ENCODE results near the gene MB21D2.
A peak's percentile ranks its signal among the peaks of the same experiment; 100 is the strongest.
"Not testable (repeated sequence)": the region's sequence is repeated elsewhere in the genome, so short reads cannot be mapped to it uniquely, and the experiment has no call there.

The MB21D2 gene

GRCh38 chr3:192855434-192855833, 62.2 kb downstream of the MB21D2 start:
- no peak for DNase-seq

GRCh38 chr3:192851821-192852372, 65.8 kb downstream of the MB21D2 start:
- DNase-seq, result peak; percentile 54

- DNase-seq, result no peak
Observed at GRCh38 chr3:192850451-192850981, 67.1 kb downstream of the MB21D2 start.

DNA sequence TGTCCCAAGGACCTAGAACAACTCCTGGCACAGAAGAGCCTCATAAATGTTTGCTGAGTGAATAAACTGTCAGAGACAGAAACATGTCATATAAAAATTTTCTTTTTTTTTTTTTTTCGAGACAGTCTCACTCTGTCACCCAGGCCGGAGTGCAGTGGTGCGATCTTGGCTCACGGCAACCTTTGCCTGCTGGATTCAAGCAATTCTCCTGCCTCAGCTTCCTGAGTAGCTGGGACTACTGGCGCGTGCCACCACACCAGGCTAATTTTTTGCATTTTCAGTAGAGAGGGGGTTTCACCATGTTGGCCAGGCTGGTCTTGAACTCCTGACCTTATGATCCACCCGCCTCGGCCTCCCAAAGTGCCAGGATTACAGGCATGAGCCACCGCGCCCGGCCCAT, 67.8 kb downstream of the MB21D2 start:
- not testable (repeated sequence) for DNase-seq

DNA sequence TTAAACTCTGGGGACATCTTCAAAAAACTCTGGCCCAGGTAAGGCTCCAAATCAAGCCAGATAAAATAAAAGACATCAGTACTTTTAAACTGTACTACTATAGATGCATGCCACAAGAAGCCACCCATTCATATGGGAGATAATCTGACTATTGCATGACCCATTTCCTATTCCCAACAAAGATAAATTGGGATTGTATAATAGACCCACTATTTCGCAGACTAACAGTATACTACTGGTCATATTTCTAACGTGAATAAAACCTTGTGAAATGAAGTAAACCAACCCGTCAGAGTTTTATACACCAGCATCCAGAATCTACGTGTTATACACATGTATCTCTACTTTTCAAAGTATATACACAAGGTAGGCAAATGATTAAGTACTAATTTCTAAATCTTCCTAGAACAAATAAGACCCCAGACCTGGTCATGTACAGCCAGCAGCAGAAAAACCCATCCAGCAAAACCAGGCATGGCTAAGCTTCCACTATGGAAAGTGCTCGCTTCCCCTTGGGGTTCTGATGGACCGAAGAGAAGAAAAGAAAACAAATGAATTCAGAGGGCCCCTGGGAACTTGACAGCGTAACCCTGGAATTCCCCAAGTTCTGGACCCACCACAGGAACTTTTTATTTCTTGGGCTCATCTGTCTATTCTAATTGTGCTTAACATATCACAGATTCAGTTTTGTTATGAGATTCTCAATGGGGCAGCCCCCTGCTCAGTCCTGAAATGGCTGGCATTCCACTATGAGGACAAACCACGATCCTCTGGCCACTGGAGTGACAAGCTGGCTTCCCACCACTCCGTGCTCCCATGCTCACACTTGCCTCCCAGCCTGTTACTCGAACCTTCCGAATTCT, 69.1 kb downstream of the MB21D2 start:
- DNase-seq, result no peak

DNA sequence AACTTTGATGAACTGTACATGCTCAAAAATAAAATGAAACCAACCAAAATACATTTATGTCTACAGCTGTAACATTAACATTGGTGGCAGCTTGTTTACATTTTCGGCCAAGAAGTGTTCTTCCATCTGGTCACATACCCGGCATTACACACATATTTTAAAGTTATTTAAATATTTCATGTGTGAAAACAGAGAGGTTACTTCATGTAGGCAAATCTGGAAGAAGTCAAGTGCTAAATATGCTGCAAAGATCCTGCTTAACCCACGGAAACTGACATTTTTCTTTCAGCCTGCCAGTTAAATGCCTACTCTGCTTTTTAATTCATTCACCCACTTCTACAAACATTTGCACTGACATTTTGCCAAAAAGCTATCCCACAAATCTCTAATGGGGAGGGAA, 69.7 kb downstream of the MB21D2 start:
- DNase-seq, result no peak

DNA sequence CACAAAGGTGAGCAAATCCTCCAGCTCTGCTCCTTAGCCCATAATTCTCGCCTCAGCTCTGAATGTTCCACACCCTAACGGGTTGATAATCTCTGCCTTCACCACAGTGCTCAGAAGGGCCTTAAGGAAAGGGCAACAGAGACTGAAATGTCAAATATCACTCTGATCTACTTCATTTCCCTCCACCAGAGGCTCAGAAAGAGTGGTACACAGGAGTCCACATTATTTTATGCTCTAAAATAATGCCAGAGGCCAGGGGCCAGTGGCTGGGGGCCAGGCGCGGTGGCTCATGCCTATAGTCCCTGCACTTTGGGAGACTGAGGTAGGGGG, 72.2 kb downstream of the MB21D2 start:
- DNase-seq, result no peak

GRCh38 chr3:192844836-192845525, 72.7 kb downstream of the MB21D2 start:
- DNase-seq, result no peak

GRCh38 chr3:192844486-192844765, 73.2 kb downstream of the MB21D2 start:
- no peak for DNase-seq

DNA sequence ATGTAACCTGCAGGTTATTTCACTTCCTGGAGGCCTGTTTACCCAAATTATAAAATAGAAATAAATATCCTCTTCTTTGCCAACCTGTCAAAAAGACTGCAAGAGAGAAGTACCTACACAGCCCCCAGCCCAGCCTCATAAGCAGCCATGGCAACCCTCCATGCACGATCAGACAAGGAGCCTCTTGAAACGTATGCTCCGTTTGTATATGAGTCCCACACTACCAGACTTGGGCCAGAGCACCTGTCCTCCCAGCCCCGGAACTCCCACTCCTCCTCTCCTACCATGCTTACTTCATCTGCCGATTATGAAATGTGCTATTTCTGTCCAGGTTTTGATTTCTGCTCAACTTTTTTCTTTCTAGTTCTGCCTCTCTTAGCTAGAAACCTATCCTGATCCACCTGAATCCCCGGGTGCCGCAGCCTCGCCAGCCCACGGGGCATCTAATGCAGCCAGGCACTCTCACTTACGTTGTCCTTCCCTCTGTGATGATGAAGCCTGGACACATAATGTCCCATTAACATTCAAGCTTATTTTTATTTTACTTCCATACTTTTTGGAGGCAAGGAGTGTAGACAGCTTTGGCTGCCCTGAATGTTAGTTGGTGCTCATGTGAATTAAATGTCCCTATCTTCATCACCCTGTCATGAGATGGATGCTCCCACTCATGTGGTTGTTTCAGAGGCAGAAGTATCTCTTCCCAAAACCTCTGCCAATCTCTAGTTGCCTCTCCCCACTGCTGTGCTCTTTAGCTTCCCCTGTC, 73.8 kb downstream of the MB21D2 start:
- DNase-seq, result no peak

GRCh38 chr3:192843119-192843518, 74.5 kb downstream of the MB21D2 start:
- DNase-seq, result no peak

DNA sequence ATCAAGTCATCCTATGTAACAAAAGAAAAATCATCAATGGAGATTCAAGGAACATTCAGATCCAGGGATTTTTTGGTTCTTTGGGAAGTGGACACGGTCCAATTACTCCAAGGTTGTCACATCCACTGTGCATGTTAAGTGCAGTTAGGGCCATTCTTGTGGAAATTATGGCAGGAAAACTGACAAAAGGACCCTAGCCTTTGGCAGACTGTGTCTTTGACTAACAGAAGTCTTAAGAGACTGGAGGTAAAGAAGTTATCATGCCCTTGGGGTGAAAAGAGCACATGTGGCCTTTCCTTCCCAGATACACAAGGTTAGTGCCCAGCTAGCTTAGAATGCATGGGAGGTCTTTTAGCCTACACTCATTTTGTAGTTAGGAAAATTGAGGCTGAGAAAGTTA, 74.9 kb downstream of the MB21D2 start:
- DNase-seq, result no peak

DNA sequence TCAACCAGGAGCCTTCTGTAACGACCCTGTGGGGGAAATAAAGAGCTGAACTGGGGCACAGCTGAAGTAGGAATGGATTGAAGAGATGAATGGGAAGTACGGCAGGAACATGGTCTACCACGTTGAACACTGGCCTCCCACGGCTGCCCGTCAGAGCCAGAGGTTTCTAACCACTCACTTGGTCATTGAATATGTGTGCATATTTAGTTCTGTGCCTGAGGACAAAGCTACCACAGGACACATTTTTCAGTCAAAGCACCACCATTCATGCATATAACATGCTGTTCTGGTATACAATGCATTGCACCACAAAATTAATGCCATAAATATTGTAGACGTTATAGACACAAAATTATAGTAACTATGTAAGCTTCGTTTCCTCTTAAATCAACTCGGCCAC, 75.5 kb downstream of the MB21D2 start:
- DNase-seq, result no peak

GRCh38 chr3:192841428-192841827, 76.2 kb downstream of the MB21D2 start:
- no peak for DNase-seq

DNA sequence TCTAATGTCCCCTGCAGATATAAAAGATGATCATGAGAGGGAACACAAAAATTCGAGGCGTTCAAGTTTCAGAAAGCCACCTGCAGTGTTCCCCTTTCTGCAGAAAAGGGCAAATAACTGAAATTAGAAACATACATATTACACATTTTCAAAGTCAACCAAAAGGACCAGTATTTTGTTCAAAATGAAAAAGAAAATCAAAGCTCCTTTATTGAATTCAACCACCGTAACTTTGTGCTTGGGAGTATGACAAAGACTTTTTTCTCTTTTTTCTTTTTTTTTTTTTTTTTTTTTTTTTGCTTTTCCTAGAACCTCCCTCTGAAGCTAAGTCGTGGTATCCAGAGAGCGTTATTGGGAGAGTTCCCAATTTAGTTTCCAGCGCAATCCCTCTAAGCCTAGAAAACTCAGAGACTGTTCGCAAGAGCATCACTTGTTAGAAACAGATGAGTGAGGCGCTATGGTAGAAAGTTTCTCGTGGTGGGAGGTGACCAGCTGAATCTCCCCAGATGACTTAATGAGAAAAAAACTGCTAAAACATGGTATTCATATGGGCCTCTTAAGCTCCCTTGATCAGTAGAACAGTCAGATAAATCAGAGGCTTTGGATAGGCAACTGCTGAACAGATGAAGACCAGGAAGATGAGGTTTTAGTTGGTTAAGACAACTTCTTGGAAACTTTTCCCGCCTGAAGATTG, 77.4 kb downstream of the MB21D2 start:
- no peak for DNase-seq

- peak; percentile 24 for DNase-seq
Observed at GRCh38 chr3:192835818-192836815, 81.5 kb downstream of the MB21D2 start.

- peak; percentile 28 for DNase-seq
Observed at GRCh38 chr3:192834428-192834827, 83.2 kb downstream of the MB21D2 start.

- DNase-seq, result no peak
Observed at GRCh38 chr3:192833177-192833890, 84.3 kb downstream of the MB21D2 start.

DNA sequence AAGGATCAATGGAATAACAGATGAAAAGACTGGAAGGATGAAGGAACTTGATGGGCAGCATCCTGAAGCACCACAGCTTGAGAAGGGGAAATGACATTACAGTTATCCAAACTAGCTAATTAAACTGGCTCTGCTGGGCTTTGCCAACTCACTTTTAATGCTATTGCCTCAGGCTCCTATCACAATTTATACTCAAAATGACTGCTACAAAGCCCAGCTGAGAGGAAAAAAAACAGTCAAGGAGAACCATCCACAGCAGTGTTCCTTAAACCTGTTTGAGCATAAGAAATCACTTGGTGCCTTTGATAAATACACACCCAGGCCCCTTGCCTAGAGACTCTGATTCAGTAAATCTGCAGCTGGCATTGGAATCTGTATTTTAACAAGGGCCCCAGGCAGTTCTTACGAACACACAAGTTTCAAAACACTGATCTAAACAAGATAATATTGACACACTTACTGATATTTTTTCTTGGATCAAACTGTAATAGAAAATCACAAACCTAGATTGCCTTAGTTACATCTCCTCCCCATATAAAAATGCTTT, 85.8 kb downstream of the MB21D2 start:
- no peak for DNase-seq

GRCh38 chr3:192831111-192831644, 86.5 kb downstream of the MB21D2 start:
- DNase-seq, result no peak

Measured in right hindlimb (tissue), 1 donor.